Suprapubic skin (tissue), 4 donors: ENCODE results near the gene TTLL6. TPM values are rescaled to one million over a fixed set of nuclear protein-coding genes. Genes with fewer than 3 reads are reported as not detected.

ENCODE experiments used
- DNase-seq, 2 donors: peaks; one replicate each; pipeline ENCODE4 v3.0.0-alpha.2; 2019; ENCODE audit warnings: low spot score in 2 of 2
- H3K27ac ChIP-seq: fragments of 200-600 bp; sonication (generic); one replicate; pipeline ENCODE4 v1.5.1; 2019
- H3K27me3 ChIP-seq: fragments of 200-600 bp; sonication (generic); one replicate; pipeline ENCODE4 v1.5.1; 2019
- H3K36me3 ChIP-seq: fragments of 200-600 bp; sonication (generic); one replicate; pipeline ENCODE4 v1.5.1; 2019
- H3K4me1 ChIP-seq: fragments of 200-600 bp; sonication (generic); one replicate; pipeline ENCODE4 v1.5.1; 2019
- H3K4me3 ChIP-seq: fragments of 200-600 bp; sonication (generic); one replicate; pipeline ENCODE4 v1.5.1; 2019; ENCODE audit warnings: mild to moderate bottlenecking
- H3K9me3 ChIP-seq: fragments of 200-600 bp; sonication (generic); one replicate; pipeline ENCODE4 v1.5.1; 2019
- EP300 ChIP-seq: sonication (generic); formaldehyde crosslinking; IDR thresholded peaks from one replicate; pipeline ENCODE4 v1.6.1; 2017; ENCODE audit warnings: antibody characterized with exemption
- POLR2A ChIP-seq, 2 donors: fragments of 450-650 bp; IDR thresholded peaks; one replicate each; pipeline ENCODE4 v1.6.1; 2017; ENCODE audit warnings: antibody characterized with exemption in 2 of 2, mild to moderate bottlenecking in 2 of 2, moderate library complexity in 2 of 2
- POLR2AphosphoS5 ChIP-seq, 3 donors: sonication (generic); formaldehyde crosslinking; IDR thresholded peaks; one replicate each; pipeline ENCODE4 v1.6.1; 2017; ENCODE audit warnings: antibody characterized with exemption in 3 of 3
- WGBS: methylation state at CpG from one replicate; pipeline ENCODE4 v1.1.5; 2018; 5-methylcytosine and 5-hydroxymethylcytosine counted together
- total RNA-seq, 4 donors: library from RNA; depleted of rRNA; stranded (reverse); fragments of >200 nt; gene quantifications; one replicate each; pipeline ENCODE4 v1.1.0, GENCODE V29; 2016
- TF ChIP-seq, protein P1 (sequence below), 2 donors: fragments of 200-600 bp in 1 of 2; fragments of 450-650 bp in 1 of 2; sonication (generic) in 1 of 2; IDR thresholded peaks; one replicate each; pipeline ENCODE4 v1.5.1; 2016 to 2019; ENCODE audit warnings: antibody characterized with exemption in 2 of 2, mild to moderate bottlenecking in 1 of 2, moderate library complexity in 1 of 2

Gene TTLL6
- total RNA-seq, 4 donors from 2014 or later: not detected

DNA sequence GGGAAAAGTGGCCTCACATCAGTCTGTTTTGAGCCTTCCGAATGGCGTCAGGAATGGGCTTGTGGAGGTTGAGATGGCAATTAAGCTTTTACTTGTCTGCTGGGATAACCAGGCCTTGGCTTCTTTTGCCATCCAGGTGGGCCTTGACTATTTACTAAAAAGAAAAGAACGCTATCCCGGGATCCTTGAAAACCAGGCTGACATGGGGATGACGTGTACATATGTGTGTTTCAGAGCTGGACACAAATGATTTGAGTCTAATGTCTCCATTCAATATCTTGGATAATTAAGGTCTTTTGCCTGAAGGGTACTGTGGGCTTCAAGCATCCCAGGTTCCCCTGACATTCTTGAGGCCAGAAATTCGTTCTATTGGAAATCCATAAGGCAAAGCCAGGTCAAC lies 55.9 kb downstream of the TTLL6 start:
- 81% methylated on average over 6 of the region's 6 CpGs for WGBS
- TF ChIP-seq POLR2AphosphoS5 (IDR thresholded peaks at IDR 0.05) (no peak), EP300 (no peak), POLR2A (IDR thresholded peaks at IDR 0.05) (no peak)
- TF ChIP-seq, protein P1, sequence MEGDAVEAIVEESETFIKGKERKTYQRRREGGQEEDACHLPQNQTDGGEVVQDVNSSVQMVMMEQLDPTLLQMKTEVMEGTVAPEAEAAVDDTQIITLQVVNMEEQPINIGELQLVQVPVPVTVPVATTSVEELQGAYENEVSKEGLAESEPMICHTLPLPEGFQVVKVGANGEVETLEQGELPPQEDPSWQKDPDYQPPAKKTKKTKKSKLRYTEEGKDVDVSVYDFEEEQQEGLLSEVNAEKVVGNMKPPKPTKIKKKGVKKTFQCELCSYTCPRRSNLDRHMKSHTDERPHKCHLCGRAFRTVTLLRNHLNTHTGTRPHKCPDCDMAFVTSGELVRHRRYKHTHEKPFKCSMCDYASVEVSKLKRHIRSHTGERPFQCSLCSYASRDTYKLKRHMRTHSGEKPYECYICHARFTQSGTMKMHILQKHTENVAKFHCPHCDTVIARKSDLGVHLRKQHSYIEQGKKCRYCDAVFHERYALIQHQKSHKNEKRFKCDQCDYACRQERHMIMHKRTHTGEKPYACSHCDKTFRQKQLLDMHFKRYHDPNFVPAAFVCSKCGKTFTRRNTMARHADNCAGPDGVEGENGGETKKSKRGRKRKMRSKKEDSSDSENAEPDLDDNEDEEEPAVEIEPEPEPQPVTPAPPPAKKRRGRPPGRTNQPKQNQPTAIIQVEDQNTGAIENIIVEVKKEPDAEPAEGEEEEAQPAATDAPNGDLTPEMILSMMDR (IDR thresholded peaks at IDR 0.05): no peak
- H3K27ac ChIP-seq: no peak overlapping the region
- no peak for DNase-seq
- peaks cover 98% of the 10 kb centered on the region for H3K27me3 ChIP-seq
- no peaks in the 10 kb centered on the region for H3K36me3 ChIP-seq
- no peak overlapping the region for H3K4me3 ChIP-seq
- no peaks in the 10 kb centered on the region for H3K9me3 ChIP-seq
- no peaks in the 10 kb centered on the region for H3K4me1 ChIP-seq

DNA sequence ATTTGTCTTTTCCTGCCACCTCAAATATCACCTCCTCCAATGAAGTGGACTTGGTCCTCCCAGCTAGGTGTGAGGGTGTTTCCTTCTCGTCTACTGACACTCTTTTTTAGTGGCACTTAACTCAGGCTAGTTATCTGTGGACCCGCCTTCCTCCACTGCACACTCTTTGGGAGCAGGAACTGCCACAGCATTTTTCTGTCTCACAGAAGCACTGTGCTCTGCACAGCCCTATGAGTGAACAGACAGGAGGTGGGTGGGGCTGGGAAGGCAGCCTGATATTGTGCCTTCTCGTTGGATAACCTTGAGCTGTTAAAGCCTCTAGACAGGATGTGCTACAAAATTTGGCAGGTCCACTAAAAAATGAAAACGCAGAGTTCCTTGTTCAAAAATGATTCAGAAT lies 56.6 kb downstream of the TTLL6 start:
- peaks cover 1% of the 10 kb centered on the region for H3K4me1 ChIP-seq
- H3K27me3 ChIP-seq: peaks cover 98% of the 10 kb centered on the region
- no peak overlapping the region for H3K27ac ChIP-seq
- TF ChIP-seq, protein P1 (IDR thresholded peaks at IDR 0.05): no peak
- TF ChIP-seq POLR2A (IDR thresholded peaks at IDR 0.05): no peak
- no peaks in the 10 kb centered on the region for H3K9me3 ChIP-seq
- H3K4me3 ChIP-seq: no peak overlapping the region
- 32% methylated on average over 4 of the region's 4 CpGs for WGBS
- H3K36me3 ChIP-seq: no peaks in the 10 kb centered on the region
- DNase-seq: no peak

DNA sequence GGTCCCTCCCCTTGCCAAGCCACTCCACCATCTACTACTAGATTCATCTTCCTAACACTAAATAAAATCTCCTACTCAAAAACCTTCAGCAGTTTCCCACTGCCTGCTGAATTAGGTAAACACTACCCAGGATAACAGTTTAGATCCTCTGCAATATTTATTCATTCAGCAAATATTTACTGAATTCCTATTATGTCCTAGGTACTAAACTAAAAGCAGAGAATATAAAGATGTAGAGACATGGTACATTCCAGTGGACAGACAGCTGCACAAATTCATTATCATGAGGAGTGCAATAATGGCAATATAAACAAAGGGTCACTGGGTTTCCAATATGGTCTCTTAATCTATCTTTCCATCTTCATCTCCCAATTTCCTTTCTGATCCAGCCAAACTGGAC lies 57.7 kb downstream of the TTLL6 start:
- Histone ChIP-seq H3K4me3 (no peak overlapping the region), H3K27ac (no peak overlapping the region), H3K27me3 (peaks cover 100% of the 10 kb centered on the region), H3K9me3 (no peaks in the 10 kb centered on the region), H3K36me3 (no peaks in the 10 kb centered on the region), H3K4me1 (peaks cover 12% of the 10 kb centered on the region)
- TF ChIP-seq EP300: no peak
- TF ChIP-seq, protein P1 (IDR thresholded peaks at IDR 0.05): no peak
- no peak for TF ChIP-seq POLR2A (IDR thresholded peaks at IDR 0.05)
- TF ChIP-seq POLR2AphosphoS5 (IDR thresholded peaks at IDR 0.05): no peak
- DNase-seq: no peak

DNA sequence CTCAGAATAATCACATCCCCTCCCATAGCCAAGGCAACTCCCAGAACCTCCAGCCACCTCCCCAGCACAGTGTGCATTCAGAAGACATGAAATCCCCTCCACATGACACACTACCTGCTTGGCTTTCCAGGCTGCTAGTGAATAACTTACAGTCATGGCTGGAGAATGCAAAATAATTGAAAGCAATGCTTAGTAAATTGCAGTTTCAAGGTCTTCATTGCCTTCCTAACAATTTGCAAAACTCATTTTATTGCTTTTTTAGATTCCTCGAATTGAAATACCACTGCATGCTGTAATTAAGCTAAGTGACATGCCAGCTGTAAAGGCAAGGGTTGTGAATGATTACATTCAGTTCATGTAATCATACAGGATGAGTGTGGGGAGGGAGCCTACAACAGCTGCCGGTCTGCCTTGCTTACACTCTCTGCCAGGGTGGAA lies 59.5 kb downstream of the TTLL6 start:
- no peak overlapping the region for H3K27ac ChIP-seq
- 42% methylated on average over 2 of the region's 2 CpGs for WGBS
- peaks cover 100% of the 10 kb centered on the region for H3K27me3 ChIP-seq
- H3K36me3 ChIP-seq: no peaks in the 10 kb centered on the region
- H3K4me1 ChIP-seq: peaks cover 21% of the 10 kb centered on the region
- H3K9me3 ChIP-seq: no peaks in the 10 kb centered on the region
- DNase-seq: no peak
- TF ChIP-seq POLR2AphosphoS5 (IDR thresholded peaks at IDR 0.05): no peak
- no peak for TF ChIP-seq POLR2A (IDR thresholded peaks at IDR 0.05)
- TF ChIP-seq EP300: no peak
- TF ChIP-seq, protein P1 (IDR thresholded peaks at IDR 0.05): no peak
- no peak overlapping the region for H3K4me3 ChIP-seq

DNA sequence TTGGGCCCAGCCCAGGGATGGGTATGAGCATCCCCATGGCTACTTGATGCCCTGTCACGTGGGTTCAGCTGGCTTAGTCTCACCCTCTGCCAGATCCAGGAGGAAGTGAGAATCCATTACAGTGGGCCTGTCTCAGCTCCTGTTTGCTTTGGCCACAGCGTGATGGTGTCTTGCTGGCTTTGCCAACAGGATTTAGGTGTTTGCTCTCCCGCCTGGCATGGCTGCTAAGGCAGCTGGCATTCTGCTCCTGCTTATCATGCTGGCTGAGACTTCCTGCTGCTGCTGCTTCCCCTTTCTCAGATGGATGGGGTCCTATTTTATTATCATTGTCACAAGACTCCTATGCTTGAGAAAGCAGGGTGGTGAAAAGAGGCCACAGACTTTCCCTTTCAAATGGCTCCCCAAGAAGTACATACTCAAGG lies 60.2 kb downstream of the TTLL6 start:
- Histone ChIP-seq H3K9me3 (no peaks in the 10 kb centered on the region), H3K4me1 (peaks cover 21% of the 10 kb centered on the region), H3K36me3 (no peaks in the 10 kb centered on the region), H3K27me3 (peaks cover 100% of the 10 kb centered on the region), H3K27ac (no peak overlapping the region), H3K4me3 (no peak overlapping the region)
- TF ChIP-seq, protein P1 (IDR thresholded peaks at IDR 0.05): no peak
- TF ChIP-seq EP300: no peak
- TF ChIP-seq POLR2AphosphoS5 (IDR thresholded peaks at IDR 0.05): no peak
- no peak for TF ChIP-seq POLR2A (IDR thresholded peaks at IDR 0.05)
- DNase-seq: no peak
- 23% methylated on average over 3 of the region's 3 CpGs for WGBS
